GM12874 (cell line): ENCODE measurements around the gene DGCR8.

ENCODE experiments used
- TF ChIP-seq, protein P1 (sequence below): IDR thresholded peaks from 2 replicates; pipeline ENCODE4 v1.5.1; 2011; ENCODE audit warnings: low read depth, mild to moderate bottlenecking, control low read depth, low read length, moderate library complexity; ENCODE audit not compliant: insufficient read depth

DGCR8 gene

DNA sequence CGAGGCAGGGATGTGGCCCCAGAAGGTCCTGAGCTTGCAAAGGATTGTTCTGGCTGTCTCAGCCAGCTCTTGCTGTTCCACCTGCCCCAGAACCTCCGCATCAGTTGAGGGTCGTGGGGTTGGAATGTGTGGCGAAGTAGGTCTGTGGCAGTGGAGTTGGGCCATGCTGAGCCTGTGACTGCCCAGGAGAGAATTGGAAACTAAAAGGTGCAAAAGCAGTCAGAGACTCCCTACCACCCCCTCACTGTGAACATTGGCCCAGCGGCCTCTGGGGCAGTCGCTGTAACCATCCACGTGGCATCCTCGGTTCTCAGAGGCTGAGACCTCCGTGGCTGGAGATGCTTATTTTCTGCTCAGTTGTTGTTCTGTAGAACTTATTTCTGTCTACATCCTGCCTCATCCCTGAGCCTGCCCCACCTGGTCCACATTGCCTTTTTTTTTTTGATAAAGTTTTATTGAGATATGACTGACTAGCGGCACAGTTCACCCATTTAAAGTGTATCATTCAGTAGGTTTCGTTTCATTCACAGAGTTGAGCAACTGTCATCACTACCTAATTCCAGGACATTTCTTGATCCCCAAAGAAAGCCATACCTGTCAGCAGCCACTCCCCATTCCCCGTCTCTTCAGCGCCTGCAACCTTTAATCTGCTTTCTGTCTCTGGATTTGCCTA is 22.3 kb upstream of the DGCR8 start:
- TF ChIP-seq, protein P1, sequence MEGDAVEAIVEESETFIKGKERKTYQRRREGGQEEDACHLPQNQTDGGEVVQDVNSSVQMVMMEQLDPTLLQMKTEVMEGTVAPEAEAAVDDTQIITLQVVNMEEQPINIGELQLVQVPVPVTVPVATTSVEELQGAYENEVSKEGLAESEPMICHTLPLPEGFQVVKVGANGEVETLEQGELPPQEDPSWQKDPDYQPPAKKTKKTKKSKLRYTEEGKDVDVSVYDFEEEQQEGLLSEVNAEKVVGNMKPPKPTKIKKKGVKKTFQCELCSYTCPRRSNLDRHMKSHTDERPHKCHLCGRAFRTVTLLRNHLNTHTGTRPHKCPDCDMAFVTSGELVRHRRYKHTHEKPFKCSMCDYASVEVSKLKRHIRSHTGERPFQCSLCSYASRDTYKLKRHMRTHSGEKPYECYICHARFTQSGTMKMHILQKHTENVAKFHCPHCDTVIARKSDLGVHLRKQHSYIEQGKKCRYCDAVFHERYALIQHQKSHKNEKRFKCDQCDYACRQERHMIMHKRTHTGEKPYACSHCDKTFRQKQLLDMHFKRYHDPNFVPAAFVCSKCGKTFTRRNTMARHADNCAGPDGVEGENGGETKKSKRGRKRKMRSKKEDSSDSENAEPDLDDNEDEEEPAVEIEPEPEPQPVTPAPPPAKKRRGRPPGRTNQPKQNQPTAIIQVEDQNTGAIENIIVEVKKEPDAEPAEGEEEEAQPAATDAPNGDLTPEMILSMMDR = no peak

DNA sequence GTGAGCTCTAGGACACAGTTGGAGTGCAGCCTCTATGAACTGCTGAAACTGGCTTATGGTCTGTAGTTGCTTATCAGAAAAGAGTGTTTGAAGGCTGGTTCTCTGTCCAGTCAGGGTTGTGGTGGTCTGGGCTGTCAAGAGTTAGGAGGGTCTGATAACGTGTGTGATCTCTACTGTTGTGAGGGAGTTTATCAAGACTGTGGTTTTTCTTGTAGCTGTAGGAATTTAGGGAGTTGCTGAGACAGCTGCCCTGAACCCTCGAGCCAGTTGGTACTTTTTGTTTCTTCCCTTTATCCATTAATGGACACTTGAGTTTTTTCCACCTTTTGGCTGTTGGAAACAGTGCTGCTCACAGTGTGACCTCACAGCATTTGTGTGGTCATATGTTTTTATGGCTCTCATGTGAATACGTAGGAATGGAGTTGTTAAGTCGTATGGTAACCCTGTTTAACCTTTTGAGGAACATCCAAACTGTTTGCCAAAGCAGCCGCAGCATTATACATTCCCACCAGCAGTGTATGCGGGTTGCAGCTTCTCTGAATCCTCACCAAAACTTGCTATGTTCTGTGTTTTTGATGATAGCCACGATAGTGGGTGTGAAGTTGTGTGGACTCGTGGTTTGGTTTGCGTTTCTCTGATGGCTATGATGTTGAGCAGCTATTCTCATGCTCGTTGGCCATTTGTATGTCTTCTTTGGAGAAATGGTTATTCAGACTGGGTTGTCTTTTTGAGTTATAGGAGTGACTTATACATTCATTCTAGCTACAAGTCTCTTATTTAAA is 20.9 kb upstream of the DGCR8 start:
- TF ChIP-seq, protein P1 = no peak

DNA sequence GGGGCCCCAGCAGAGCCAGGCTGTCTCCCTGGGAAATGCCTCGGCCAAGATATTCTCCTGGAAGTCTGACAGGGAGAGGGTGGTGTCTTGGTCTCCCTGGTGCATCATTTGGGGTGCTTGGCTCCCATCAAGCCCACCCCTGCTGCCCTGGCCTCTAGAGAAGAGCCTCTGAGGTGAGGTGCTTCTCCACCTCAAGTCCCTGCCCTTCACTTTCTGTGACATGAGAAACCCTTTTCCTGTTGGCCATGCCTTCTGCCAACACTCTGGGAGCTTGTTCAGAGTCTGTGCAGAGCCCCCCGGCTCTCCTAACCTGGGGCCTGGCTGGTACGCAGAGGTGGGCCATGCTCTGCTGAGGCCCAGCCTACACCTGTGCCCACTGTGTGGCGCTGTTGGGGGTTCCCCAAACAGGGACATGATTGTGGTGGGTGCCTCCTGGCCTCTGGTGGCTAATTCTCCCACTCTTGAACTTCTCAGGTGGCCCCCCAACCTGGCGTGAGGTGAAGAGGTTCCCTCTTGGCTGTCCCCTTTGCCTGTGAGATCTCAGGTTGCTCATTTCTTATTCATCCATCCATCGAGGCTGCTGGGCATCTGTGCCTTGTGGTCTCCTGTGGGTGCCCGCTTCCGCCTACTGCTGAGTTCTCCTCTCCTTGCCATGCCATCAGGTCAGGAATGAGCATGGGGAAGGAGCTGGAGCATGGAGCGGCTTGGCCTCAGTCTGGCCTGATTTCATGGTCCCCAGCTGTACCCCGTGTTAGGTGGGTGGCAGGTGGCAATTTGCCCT is 19.2 kb upstream of the DGCR8 start:
- TF ChIP-seq, protein P1 = peak; percentile 27; the same call in 1 of the 2 replicates

GRCh38 chr22:20061481-20061861 is 18.6 kb upstream of the DGCR8 start:
- TF ChIP-seq, protein P1 = no peak

- TF ChIP-seq, protein P1 = no peak
Observed at GRCh38 chr22:20062043-20062765, 17.8 kb upstream of the DGCR8 start.

DNA sequence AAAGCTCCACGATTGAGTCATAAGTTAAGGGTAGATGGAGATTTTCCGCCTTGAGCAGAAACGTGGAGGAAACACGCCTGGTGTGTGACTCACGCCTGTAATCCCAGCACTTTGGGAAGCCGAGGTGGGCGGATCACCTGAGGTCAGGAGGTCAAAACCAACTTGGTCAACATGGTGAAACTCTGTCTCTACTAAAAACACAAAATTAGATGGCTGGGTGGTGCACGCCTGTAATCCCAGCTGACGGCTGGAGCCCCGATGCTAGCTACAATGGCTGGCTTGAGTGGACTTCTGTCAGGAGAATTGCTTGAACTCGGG is 17.3 kb upstream of the DGCR8 start:
- TF ChIP-seq, protein P1 = no peak
